ENCODE measurements around the gene AFAP1.

Gene AFAP1

DNA sequence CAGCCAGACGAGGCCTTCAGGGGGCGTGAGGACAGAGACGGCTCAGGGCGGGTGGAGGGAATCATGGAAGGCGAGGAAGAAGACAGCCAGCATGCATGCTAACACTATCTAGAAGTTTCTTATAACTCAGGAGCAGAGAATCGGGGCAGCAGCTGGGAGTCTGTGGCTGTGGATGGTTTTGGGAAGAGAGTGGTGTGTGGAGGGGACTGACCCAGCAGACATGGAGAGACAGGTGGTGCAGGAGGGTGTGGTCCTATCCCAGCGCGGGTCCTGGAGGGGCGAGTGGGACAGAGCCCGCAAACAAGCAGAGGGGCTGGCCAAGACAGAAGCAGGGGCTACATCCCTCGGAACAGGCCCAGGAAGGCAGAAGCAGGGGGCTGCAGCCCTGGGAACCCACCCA lies 192.1 kb downstream of the AFAP1 start:
- no peak for DNase-seq

DNA sequence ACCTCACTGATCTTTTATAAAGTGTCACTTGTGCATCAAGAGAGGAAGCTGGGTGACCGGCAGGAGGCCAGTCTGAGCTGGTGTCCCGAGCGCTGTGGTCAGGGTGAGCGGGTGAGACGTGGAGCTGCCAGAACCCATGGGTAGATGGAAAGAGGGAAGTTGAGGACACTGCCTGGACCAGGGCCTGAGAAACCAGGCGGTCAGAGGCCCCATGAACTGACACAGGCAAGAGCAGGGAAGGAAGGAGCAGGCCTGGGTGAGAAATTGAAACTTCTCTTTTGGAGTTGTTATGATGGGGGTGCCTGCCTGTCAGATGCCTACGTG lies 192.6 kb downstream of the AFAP1 start:
- no peak for DNase-seq

DNA sequence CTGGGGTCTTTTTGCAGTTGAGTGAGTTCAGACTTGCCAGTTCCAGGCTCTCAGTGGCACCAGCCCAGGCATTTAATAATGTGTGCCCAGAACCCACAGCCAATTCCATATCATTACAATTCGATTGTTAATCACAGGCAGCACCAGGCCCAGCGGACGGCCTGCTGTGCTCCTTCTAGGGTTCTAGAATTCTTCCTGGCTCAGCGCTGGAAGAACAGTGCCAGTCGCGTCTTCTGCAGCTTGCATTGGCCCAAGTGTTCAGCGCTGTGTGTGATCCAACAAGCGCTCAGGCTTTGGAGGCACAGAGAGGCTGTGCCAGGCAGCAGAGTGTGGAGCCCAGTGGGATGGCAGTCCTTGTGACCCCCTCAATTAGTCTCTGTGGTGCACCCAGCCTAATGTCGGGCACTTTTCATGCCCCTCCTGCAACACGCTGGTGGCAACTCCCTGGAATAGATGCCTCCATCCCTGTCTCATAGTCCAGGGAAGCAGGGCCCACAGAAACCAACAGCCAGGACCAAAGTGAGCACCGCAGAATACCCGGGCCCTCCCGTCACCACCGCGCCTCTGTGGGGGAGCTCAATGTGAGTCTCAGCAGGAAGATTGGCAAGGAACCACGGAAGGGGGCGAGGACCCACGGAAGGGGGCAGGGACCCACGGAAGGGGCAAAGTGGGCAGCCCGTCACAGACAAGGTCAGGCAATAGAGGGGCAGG lies 193.2 kb downstream of the AFAP1 start:
- DNase-seq: no peak

DNA sequence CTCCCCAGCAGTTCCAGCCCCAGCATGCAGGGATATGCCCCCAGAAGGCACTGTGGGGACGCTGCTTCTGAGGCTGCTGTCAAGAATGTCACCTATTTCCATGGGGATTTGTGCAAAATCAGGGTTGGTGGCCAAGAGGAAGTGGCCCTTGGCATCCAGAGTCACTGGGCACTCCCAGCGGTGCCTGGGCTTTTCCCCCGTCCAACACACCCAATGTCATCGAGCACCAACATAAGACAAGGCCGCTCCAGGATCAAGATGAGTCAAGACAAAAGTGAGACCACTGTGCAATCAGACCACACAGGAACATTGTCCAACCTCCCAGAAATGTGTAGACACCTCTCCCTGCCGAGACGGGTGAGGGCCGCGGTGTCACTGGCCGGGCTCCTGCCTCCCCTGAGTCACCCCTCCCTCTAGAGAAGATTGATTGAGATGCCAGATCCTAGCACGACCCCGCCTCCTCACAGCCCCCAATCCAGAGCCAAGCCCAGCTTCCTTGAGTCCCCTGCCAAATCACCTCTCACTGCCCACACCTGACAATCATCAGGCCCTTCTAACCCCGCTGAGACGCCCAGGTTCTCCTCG lies 194.3 kb downstream of the AFAP1 start:
- no peak for DNase-seq

DNA sequence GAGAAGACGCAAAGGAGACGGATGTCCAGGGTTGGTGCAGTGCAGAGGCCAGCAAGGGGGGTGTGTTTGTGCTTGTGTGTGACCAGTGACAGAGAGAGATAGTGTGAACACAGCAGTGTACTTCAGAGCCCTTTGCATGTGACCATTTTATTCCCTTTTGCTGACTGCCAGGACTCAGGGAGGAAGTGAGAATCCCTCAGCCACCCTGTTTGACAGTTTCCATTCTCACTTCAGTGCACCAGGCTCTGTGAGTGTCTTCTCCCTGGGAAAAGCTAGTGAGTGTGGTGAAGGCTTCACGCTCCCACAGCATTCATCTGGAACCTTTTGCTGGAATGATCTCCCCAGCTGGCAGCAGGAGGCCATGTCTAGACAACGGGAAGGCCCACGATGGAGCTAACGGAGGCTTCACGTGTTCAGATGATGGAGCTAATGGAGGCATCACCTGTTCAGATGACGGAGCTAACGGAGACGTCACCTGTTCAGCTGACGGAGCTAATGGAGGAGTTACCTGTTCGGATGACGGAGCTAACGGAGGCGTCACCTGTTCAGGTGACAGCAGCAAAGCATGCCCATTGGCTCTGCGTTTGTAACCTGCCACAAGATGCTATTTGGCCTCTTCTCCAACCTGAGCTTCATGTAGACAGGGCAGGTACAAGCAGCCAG lies 195.4 kb downstream of the AFAP1 start:
- no peak for DNase-seq

DNA sequence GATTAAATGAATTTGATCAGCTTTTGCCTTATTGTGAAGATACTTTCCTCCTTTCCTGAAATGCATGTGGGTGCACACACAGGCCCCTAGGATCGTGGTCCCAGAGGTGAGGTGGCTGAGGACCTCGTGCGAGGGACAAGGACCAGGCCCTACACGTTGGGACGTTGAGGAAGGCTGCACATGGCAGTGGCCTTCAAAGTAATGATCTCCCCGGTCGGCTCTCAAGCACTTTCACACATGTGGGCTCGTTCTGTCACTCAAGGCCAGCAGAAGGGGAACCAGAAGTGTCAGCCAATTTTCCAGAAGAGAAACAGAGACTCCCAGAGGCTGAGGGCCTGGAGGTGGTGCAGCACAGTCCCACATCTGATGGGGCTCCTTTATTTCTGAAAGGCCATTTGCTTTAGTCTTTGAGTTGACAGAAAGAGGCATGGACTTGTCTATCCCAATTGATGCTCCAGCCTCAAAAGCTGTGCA lies 196.8 kb downstream of the AFAP1 start:
- no peak for DNase-seq

DNA sequence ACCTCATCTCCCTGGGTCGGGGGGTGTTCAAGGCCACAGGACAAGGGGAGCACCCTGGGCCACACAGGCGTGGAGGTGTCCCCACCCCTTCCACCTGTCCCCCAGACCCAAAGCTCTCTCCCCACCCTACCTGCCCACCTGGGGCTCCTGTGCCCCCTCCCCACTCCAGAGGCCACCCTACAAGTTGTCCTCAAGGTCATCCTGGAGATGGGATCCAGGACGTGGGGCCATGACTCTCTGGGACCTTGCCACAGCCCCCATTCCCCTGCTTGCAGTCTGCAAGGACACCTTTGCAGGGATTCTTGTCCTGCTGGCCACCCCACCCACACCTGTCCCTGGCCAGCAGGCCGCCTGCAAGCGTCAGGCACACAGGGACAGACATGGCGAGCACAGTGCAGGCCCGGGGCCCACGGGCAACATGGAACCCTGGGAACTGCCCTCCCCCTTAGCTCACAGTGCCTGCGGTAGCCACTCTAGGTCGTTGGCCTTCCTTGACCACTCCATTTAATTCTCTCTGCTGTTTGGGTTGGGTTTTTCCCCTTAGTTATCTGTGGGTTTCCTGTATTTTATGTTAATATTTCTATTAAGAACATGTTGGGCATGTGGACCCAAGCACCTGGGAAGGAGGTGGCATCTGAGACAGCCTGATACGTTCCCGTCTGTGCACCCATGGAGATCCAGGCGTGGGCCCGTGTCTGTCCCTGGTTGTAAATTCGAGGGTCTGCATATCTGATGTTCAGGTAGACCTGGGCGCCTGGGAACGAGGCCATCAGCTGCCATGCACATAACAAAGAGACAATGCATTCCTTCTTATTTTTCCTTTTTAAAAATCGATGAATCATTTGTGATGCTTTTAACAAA lies 197.5 kb downstream of the AFAP1 start:
- no peak for DNase-seq

DNA sequence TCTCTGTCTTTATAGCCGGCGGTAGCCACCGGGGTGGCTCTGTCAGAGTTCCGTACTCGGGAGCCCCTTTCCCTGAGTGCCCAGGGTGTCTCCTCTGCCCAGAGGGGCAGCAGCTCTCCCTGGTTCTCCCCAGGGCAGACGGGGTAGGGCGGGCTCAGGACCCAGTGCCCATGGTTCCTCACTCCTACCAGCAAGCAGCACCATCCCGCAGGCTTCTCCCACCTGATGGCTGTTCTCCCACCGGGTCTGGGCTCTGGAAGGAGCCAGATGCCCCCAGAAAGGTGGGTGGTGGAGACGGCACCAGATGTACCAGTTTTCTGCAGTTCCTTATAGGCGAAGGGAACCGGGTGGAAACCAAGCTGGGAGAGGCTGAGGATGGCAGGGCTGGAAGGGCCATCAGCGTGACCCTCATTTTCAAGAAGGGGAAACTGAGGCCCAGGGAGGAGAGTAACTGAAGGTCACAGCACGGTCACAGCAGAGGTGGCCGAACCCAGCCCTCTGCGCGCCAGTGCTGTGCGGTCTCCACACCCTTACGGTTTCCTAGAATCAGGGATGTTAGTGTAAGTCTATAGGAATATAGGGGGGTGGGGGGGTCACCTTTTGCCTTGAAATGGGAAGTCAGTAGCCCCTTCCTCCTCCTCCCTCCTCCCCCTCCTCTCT lies 198.7 kb downstream of the AFAP1 start:
- no peak for DNase-seq

DNA sequence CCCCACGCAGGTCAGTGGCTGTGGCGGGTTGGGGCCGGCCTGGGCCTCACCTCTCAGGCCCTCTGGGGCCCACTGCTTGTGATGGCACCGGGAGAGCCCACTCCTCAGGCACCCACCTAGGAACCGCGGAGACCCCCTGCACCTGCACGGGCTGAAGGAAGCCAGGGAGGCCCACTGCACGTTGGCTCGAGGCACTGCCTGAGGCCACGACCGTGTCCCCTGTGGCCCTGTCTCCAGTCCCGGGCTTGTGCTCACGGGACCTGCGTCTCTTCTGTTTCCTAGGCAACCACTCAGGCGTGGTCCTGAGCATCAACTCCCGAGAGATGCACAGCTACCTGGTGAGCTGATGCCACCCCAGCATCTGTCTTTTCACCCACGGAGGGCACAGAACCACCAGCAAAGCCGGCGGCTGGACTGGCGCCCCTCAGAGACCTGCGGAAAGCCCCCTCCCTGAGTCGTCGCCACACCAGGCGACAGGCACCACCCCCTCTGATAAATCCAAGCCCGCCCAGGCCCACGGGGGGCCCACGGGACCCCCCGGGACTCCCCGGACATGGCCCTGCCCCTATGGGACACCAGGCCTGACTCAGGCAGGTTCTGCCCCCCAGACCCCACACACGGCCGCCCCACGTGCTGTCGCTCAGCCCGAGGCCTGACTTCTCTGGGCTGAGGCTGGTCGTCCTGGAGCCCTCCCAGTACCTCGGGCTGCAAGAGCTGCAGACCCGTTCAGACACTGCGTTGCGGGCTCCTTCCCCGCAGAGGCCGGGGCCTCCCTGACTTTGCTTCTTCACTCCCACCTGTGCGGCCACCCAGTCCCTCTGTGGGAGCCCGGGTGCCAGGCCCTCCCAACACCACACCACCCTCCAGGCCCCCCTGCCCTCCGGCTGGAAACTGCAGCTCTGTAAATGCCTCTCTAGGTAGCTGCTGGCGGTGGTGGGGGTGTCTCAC lies 199.5 kb downstream of the AFAP1 start:
- DNase-seq: no peak

DNA sequence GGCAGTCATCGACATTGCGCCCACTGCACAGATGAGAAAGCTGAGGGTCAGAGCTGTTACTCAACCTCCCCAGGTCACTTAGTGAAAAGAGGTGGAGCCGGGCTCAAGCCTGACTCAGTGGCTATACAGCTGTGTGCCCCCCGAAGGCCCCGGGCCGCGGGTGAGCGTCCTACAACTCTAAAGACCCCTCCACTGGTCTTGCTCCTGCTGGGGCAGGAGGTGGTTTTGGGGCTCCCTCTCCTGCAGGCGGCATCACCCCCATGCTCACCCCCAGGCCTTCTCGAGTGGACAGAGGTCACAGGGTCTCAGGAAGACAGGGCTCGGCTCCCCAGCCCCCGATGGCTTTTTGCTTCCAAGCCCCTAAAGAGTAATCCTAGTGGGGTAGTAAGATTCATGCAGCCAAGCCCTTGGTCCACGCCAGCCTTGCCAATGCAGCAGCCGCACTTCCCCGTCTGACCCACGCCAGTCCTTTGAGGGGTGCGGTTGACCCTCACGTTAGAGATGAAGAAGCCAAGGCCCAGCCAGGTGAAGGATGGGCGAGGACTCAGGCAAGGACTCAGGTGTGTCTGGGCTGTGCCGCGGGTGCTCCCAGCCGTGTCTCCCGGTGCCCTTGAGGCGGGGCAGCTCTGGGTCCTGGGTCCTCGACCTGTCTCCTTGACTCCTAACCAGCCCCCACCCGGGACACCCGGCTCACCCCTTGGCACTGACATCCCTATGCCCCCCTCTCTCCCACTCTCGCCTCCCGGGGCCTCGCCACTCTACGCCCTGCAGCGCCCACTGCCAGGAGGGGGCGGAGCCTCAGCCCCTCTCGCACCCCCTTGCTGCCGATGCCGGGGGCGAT lies 200.4 kb downstream of the AFAP1 start:
- DNase-seq: no peak

DNA sequence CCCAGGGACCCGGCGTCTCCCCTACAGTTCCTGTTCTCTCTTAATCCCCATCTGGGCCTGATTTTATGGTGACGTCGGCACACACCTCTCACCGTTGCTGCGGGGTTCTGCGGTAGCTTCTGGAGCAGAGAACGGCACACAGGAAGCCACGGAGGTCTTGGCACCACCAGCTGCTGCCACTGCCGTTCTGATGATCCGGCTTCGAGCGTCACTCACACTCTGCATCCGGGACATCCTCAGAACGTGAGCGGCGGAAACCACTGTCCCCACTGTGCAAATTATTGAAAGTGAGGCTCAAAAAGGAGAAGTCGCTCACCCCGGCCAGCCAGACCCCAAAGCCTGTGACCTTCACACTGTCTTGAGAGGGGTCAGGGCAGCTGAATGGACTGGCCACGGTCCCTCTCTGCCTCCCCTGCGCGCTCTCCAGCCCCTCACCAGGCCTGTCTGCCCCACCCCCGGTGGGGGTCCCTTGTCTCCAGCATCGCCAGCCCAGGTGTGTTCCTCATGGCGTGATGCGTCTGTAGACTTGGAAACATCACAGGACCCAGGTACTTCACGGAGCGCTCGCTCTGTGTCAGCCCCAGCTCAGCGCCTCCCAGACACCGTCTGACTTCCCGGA lies 201.1 kb downstream of the AFAP1 start:
- DNase-seq: no peak

DNA sequence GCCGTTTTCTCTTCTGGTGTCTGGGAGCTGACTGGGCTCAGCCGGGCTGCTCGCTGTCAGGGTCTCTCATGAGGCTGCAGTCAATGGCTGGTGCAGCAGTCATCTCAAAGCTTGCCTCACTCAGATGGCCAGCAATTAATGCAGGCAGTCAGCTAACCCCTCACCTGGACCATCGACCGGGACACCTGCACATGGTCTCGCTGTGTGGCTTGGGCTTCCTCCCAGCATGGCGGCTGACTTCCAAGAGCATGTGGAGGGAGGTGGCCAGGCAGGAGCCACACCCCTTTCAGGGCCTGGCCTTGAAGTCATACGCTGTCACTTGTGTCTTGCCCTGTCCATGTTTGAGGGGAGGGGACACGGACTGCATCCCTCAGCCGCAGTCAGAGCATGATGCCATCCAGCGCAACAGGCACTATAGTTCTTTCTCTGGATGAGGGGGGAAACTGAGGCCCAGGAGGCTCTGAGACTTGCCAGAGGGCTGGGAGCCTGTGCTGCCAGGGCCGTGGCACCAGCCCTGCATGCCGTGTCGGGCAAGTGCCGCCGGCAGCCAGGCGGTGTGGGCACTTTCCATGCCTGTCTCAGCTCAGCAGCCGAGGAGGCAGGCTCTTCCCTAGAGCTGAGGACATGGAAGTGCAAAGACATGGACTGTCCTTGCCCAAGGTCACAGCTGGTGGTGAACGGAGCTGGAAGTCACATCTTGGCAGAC lies 201.8 kb downstream of the AFAP1 start:
- no peak for DNase-seq

DNA sequence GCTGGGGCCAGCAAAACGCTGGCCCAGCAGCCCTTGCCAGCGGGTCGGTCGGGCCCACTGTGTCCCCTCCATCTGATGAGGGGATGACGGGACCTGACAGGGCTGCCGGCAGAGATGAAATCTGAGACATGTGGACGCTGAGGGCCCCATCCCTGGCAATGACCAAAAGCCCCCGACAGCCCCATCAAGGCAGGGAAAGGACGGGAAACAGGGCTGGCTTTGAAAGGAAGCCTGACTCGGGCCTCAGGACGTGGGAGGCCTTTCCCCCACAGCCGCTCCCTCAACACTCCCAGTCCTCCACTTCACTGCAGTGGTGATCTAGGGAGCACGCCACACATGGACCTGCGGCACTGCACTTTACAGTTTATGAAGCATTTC lies 202.4 kb downstream of the AFAP1 start:
- no peak for DNase-seq

DNA sequence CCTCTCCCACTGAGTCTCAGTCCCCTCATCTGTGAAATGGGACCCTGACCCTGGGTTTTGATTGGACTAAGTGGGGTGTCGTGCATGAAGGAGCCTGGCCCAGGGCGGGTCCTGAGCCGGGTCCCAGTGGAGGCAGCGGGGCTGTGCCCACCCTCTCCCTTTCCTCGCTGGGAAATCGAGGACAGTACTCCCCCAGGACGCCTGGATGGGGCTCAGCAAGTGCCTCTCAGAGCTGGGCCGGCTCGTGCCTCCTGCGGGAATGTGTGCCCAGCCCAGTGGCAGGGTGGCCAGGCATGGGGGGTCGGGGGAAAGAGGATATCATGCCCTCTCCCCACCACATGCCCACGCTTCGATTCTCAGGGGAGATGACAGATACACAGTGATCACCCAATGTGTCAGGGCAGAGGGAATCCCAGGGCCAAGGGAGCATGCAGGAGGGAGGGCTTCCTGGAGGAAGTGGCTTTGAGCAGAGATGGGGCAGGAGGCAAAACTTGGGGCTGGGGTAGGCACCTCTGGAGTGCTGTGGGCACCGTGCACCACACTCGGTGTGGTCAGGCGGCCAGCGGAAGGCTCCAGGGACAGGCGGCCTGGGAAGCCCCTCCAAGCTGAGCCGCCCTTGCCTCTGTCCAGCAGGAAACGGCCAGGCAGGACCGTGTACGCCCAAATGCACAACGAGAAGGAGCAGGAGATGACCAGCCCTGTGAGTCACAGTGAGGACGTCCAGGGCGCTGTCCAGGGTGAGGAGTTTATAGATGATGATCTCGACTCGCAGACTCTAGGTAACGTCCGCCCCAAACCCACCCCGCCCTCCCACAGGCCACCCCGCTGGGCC lies 203.0 kb downstream of the AFAP1 start:
- DNase-seq: no peak

DNA sequence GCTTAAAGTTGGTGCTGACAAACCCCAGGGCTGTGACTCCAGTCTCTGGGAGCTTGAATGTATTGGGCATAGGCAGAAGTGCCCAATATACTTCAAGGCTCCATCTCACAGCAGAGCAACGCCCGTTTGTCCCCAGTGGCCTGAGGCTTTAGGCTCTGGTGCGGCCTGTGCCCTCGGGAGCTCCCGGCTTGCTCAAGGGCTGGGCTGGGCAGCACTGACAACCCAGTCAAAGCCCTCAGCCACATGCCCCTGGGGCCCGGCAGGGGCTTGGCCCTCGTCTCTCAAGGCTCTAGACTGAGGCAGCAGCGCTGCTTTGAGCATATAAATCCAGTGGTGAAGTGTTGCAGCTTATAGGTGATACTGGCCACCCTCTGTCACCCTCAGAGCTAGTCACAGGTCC lies 203.7 kb downstream of the AFAP1 start:
- DNase-seq: no peak

DNA sequence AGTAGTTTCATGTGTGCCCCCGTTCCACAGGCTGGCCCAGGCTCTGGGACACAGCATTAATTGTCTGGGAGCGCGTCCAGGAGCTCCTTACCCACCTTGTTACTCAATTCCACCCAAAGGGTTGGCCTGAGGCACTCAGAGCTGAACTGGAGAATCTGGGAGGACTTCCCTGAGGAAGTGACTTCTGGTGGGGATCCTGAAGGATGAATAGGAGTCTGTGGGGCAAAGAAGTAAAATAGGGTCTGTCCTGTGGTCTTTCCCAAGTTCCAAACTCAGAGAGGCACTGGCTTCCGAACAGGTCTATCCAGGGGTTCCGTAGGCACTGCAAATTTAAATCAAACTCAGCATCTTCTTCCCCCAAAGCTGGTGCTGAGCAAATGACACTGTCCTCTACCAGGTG lies 204.3 kb downstream of the AFAP1 start:
- no peak for DNase-seq

DNA sequence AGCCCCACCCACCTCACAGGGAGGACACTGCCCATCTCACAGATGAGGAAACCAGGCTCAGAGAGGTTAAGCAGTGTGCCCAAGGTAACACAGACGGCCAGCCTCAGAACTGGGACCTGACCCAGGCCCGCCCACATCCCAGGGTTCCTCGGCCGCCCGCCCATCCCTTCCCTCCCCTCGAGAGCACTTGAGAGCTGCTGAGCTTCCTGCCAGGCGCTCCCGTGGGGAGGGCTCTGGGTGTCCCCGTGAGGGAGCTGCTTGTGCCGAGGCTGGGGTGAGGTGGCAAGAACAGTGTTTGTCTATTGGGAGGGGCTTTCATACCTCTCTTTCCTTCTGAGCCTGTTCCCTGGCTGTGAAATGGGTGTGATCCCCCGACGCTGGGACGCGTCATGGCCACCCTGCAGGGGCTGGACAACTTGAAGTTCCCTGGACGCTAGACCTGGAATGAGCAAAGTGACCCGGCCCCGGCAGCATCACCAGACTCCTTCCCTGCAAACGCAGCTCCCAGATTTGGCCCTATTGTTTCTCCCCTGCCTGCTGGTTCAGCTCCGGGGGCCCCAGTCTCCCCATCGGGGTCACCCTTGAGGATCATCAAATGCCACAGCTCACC lies 204.9 kb downstream of the AFAP1 start:
- no peak for DNase-seq
